Inflammatory macrophage treated with lipopolysaccharide for 1 hour (primary cell): ENCODE data around the gene WDR6.

Experiments used
- DNase-seq, 2 donors: peaks; one replicate each; pipeline ENCODE4 v3.0.0-alpha.2; 2020 to 2022

Gene WDR6, protein sequence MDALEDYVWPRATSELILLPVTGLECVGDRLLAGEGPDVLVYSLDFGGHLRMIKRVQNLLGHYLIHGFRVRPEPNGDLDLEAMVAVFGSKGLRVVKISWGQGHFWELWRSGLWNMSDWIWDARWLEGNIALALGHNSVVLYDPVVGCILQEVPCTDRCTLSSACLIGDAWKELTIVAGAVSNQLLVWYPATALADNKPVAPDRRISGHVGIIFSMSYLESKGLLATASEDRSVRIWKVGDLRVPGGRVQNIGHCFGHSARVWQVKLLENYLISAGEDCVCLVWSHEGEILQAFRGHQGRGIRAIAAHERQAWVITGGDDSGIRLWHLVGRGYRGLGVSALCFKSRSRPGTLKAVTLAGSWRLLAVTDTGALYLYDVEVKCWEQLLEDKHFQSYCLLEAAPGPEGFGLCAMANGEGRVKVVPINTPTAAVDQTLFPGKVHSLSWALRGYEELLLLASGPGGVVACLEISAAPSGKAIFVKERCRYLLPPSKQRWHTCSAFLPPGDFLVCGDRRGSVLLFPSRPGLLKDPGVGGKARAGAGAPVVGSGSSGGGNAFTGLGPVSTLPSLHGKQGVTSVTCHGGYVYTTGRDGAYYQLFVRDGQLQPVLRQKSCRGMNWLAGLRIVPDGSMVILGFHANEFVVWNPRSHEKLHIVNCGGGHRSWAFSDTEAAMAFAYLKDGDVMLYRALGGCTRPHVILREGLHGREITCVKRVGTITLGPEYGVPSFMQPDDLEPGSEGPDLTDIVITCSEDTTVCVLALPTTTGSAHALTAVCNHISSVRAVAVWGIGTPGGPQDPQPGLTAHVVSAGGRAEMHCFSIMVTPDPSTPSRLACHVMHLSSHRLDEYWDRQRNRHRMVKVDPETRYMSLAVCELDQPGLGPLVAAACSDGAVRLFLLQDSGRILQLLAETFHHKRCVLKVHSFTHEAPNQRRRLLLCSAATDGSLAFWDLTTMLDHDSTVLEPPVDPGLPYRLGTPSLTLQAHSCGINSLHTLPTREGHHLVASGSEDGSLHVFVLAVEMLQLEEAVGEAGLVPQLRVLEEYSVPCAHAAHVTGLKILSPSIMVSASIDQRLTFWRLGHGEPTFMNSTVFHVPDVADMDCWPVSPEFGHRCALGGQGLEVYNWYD

DNA sequence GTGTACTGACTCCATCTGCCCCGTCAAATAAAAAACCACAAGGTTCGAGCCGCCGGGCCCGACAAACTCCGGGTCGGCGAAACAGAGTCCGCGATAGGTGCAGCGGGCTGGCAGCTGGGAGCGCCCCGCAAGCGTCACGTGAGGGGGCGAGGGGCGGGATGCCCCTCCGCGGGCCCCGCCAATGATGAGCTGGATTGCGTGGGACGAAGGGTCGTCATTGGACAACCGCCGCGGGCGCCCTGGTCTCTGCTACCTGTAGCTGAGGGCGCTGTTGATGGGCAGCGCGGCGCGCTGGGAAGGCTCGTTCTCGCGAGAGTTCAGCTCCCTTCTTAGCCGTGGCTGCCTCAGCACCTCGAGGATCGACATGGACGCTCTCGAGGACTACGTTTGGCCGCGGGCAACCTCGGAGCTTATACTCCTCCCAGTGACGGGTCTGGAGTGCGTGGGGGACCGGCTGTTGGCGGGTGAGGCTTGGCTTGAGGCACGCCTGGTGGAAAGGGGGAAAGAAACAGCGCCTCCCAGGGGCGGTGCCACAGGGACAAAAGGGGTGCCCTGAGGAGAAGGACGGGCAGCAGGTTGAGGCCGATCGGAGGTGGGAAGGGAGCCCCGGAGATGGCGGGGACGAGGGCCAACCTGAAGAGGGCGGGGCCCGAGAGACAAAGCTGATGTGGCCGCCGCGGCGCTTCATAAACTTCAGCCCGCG is at the start of gene WDR6:
Gene WDR6 (plus strand): TSS at position 324 of the 703 bp plus-strand sequence. CDS start 41 bp downstream, at position 365.
- DNase-seq: peak; percentile 88 to 93

DNA sequence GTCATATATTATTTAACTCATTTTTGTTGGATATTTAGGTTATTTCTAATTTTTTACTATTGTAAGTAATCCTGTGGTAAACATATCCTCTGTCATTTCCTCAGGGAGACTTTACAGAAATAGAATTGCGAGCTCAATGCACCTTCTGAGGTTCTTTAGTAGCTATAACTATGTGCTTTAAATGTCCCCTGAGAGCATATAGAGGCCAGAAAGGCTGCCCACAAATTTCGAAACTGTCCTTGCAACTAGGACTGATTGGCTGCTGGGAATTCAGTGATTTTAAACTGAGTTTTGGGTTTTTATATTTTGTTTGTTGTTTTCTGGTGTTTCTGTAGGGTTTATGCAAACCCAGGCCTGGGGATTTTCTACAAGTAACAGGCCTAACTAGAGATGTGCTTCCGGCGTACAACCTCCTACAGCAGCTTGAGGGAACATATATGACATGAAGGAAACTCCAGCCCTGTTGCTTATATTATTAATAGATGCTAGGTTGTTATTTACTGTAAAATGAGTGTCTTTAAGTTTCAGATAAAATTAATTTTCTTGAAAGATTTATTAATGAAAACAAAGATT is 46.3 kb upstream of the WDR6 start:
- DNase-seq: no peak

DNA sequence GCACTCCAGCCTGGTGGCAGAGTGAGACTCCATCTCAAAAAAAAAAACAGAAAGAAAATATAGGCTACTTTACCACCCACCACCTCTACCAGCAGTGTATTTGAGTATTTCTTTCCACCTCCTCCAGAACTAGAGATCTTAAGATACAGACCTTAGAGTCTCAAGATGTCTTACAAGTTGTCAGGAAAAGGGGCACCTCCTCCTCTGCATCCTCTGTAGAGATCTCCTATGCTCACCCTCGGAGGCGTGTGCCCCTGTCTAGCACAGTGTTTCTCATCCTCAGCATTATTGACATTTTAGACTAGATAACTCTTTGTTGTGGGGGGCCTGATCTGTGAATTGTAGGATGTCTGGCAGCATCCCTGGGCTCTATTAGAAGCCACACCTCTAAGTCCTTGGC is 44.9 kb upstream of the WDR6 start:
- no peak for DNase-seq

DNA sequence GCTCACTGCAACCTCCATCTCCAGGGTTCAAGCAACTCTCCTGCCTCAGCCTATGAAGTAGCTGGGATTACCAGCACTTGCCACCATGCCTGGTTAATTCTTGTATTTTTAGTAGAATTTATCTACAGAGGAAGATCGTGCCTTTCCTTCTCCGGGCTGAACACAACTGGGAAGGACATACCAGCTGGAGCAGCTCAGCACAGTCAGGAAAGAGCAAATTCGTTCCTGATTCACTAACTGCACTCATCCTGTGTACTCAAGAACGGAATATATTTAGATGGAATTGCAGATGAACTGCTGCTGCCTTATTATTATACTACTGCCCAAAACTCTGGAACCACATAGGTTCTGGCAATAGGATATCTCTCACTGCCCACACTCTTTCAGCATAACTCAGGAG is 44.3 kb upstream of the WDR6 start:
- DNase-seq: no peak

DNA sequence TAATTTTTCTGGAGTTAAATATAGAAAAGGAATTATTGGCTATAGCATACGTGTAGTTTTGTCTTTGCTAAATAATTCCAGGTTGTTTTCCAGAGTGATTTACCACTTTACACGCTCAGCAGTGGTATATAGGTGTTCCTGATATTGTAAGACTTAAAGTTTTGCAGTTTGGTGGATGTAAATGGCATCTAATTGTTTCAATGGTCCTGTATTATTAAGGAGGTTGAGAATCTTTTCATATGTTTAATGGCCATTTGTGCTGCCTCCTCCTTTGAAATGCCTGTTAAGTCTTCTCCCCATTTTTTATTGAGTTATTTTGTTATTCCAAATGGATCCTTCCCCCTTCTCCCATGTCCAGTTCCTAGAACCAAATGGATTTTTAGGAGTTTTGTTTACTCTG is 43.6 kb upstream of the WDR6 start:
- DNase-seq: no peak

DNA sequence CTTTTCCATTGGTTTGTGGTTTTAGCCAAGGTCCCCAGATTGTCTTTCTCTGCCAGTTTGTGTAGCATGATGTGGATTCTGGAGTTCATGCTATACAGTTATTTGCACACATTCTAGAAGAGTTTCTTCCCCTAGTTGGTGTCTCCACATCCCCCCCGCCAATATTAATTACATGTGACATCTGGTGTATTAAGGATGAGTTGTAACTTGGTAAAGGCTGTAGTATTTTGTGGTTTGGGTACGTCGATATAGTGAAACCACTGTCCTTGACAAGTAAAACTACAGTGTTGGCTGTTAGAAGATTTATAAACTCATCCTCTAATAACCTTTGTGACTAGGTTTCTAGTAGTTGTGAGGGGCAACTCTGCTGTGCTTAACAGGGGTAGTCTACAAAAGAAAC is 40.8 kb upstream of the WDR6 start:
- no peak for DNase-seq

DNA sequence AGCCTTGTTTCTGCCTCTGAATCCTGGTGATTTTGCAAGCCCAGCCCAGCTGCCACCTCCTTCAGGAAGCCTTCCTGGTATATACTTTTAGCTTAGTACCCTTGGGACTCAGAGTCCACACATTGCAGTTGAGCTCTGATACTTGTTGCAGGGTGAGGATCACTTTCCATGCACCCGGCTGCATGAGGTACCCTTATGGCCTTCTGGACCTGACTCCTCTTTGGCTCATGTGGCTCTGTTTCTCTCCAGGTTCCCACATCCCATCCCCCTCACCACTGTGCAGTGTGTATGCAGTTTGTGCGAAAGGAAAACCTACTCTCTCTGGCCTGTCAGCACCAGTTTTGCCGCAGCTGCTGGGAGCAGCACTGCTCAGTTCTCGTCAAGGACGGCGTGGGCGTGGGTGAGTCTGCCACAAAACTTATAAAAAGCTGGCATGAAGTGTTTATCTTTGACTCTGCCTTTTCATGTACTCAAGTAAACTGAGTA is 40.3 kb upstream of the WDR6 start:
- DNase-seq: no peak

DNA sequence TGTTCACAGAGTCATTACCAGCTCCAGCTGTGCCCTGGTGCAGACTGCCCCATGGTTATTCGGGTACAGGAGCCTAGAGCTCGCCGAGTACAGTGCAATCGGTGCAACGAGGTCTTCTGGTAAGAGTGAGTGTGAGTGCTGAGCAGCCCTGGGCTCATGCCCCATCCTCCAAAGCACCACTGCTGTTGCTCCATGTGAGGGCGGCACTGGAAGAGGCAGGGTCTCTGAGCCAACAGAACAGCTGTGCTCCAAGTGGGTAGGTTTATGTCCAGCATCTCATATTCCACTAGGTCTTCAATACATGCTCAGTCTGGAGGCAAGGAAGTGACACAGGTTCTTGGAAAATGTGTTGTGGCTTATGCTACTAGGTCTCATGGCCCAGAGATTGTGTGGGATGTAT is 36.6 kb upstream of the WDR6 start:
- no peak for DNase-seq

DNA sequence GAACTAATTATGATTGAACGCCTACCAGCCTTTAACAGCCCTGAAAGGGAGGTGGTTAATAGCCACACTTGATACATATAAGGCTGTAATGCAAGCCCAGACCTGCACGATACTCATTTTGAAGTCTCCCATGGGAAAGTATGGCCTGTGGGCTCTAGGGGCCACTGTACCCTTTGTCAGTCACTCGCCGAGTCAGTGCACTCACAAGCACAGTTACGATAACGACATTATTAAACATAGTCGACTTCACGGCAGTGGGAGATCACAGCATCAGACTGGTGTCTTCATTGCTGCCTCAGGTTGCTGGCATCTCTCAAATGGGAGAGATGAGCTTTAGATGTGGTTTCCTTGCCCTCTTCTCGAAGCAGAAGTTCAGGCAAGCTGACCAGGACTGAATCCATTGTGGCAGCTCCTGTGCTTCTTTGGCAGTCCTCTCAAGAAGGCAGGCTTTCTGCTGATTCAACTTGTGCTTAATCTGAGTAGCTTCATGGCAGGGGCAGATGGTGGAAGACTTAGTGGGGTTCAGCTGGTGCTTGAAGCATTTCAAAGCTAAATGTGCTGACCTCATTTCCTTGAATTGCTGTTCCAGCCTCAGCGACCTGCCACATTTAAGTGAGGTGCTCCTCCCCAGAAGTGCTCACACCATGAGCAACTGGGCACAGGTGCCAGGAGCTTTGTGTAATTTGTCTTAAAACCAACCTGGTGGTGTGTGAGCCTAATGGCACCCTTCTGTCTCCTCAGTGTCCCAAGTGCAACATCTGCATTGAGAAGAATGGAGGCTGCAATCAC is 32.9 kb upstream of the WDR6 start:
- no peak for DNase-seq

DNA sequence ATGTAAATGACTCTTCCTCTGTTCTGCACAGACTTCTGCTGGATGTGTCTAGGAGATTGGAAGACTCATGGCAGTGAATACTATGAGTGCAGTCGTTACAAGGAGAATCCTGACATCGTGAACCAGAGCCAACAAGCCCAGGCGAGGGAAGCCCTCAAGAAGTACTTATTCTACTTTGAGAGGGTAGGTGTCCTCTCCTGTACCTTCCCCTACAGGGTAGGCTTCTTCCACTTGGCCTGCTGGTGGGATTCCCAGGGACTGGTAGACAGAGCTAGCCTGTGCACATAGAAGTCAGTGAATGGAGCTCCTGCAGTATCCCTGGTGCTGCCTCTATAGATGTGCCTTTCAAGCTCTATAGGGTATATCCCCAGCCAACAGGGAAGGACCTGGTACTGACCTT is 27.7 kb upstream of the WDR6 start:
- DNase-seq: no peak

DNA sequence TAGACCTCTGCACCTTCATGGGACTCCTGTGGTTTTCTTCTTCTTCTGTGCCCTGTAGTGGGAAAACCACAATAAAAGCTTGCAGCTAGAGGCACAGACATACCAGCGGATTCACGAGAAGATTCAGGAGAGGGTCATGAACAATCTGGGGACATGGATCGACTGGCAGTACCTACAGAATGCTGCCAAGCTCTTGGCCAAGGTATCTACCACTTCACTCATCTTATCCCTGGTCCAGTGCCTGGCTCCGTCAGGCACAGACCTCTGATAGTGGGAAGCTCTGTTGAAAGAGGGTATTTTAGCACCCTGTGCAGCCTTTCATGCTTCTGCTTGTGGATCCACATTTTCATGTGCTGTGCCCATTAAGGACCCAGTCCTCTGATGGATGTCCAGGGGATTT is 26.9 kb upstream of the WDR6 start:
- no peak for DNase-seq

DNA sequence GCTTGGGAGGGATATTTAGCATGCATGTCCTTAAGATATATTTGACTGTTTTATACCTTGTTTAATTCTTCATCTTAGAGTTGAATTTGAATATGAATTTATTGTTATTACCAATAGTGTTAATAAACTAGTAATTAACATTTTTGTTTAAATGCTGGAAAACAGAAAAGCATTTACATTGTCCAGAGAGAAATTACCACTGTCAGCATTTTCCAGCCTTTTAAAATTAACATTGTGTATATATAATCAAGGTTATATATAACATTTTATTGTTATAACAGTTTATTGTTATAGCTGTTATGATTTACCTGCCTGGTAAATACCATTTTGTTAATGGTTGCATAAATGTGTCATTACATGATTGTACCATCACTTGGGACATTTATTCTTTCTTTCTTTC is 25.2 kb upstream of the WDR6 start:
- no peak for DNase-seq

DNA sequence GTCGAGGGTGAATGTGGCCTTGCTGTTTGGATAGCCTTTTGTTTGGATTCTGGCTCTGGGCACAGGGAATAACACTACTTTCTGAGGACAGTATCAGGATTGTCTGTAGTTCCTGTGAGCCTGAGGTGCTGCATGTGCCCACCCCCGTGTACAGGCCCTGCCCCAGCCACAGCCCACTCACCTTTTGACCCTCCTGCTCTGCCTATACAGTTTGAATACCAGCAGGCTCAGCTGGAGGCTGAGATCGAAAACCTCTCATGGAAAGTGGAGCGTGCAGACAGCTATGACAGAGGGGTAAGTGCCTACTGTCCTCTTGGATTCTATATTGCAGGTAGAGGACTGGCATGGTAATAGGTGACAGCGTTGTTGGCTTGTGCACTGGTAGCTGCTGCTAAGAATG is 24.5 kb upstream of the WDR6 start:
- no peak for DNase-seq

DNA sequence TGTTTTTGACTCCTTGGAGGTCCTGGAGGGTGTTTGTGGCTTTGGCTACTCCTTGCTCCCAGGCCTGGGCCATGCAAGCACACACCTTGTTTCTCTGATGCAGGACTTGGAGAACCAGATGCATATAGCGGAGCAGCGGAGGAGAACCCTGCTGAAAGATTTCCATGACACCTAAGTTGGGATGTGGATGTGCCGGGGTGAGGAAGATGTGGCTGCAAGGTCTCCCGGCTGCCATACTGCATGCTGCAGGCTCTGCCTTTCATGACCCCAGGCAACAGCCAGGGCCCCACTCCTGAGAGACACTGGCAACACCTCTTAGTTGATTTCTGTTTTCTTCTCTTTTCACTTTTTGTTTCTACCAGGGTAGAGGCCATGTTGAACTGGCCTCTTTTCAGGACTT is 24.1 kb upstream of the WDR6 start:
- DNase-seq: no peak

DNA sequence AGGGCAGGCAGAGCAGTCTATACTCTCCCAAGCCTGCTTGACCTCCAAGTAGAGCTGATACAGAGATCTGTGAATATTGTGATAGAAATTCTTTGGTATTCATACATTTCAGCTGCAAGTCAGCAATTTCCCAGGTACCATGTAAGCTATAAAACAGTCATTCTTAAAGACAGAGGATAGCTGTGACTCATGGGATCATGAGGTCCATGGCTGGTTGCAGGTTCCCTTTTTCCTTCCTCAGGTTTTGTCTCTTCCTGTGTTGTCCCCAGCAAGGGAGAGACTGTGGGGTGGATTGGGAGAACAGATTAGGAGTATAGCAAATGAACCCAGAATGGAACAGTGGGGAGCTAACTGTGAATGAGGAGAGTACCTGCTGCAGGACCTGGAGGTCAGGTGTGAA is 22.5 kb upstream of the WDR6 start:
- peak; percentile 55 to 70 for DNase-seq

DNA sequence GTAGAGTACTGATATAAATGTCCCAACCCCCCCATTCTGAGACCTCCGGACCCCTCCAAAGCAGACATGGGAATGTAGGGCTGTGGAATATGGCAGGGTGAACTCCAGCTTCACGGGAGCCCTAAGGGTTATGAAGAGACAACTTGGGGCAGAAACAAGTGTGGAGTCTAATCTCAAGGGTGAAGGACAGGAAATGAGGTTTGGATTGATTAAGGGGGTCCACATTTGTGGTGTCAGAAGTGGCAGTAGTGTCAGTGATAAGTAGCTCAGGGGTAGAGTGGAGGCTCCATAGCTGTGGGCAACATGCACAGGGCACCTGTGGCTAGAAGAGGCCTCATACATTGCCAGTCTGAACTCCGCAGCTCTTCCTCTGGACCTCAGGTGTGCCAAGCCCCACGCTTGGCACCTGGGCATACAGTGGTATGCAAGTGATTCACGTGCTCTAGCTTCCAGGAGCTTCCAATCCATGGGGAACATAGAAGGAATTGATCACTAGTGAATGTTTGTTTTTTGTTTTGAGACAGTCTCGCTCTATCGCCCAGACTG is 21.3 kb upstream of the WDR6 start:
- no peak for DNase-seq

DNA sequence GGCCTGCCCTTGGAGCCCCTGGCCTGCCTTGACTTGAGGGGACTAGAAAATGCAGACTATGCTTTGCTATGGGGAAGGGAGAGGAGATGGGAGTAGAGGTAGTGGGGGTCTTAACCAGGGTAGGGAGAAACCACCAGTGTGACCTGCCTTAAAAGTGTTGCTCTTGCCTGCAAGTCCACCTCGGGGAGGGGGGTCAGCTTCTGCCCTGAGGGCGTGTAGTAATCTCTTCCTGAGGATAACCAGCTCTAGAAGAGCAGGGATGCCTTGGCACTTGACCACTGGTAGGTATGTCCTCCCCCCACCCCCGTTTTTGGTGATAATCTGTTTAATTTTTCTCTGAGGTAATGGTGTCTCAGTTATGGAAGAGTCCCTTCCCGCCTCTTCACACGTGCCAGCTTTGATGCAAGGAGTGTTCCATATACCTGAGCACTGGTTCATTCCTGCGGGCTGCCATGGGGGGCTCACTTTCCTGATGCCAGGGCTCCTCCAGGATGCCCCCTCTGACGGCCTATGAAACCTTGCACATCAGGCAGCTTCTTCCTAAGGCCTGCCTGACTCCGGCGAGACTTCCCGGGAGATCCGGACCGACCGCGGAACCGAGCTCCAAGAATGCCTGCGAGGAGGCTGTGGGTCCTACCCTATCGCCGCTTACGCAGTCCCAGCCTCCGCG is 17.9 kb upstream of the WDR6 start:
- no peak for DNase-seq

DNA sequence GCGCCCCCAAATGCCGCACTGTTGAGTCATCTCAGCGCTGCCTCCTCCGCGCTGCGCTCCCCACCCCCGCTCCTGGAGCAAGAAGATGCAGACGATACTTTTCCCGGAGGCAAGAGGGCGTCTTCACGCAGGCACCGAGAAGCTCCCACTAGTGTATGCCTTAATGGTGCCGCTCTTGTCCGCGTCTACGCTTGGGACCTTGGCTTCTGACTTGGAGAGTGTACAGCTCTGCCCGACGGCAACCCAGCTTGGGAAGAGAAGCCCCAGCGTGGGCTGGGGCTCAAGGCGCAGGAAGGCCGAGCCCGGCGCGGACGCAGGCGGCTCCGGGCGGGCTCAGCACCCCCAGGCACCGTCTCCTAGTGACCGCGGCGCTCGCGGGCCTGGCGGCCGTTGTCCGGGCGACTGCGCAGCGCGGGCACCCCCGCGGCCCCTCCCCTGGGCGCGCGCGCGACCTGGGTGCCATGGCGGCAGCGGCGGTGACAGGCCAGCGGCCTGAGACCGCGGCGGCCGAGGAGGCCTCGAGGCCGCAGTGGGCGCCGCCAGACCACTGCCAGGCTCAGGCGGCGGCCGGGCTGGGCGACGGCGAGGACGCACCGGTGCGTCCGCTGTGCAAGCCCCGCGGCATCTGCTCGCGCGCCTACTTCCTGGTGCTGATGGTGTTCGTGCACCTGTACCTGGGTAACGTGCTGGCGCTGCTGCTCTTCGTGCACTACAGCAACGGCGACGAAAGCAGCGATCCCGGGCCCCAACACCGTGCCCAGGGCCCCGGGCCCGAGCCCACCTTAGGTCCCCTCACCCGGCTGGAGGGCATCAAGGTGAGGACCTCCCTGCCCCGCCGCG is 17.2 kb upstream of the WDR6 start, which contains the start of gene P4HTM:
Gene P4HTM (plus strand): TSS at position 446 of the 840 bp plus-strand sequence. CDS start 16 bp downstream, at position 462.
- DNase-seq: peak; percentile 69 to 73

DNA sequence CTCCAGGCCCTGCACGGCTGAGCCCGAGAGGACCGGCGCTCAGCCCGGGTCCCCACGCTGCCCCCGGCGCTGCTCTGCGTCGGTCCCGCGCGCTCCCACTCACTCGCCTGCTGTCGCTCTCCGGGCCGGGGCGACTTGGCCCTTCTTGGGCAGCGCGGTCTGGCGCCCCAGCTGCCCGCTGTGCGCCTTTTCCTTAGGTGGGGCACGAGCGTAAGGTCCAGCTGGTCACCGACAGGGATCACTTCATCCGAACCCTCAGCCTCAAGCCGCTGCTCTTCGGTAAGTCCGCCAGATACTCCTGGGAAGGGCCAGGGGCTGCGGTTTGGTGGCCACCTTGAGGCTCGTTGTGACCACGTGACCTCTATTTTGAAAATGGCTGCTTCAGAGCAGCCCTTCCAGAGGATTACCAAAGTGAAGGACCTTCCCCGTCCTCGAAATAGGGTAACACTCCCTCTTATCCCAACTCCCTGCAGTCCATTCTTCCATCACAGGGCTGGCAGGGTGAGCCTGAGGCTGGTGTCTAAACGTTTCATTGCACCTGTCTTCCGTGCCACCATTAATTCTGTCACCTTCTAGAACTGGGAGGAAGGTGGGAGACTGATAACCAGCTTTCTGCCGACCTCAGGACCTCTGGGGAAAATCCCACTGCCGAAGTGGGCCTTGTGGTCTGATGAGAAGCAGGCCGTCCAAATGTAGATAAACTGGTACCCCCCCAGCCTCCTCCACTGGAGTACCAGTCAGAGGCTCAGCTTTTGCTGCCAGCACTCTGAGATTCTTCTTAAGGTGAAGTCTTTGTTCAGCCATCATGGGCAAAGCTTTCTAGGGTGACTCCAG is 16.3 kb upstream of the WDR6 start:
- peak in 1 of 2 donors; percentile 14 for DNase-seq
